Duodenal mucosa (tissue), 2 donors: ENCODE measurements around the gene ULBP3.

ENCODE experiments used
- H3K27ac ChIP-seq: one replicate; pipeline ENCODE4 v1.7.0; 2013; ENCODE audit warnings: low read depth, low read length
- H3K27me3 ChIP-seq, 2 donors: one replicate each; pipeline ENCODE4 v1.7.0; 2013; ENCODE audit warnings: low read length in 2 of 2, control low read depth in 1 of 2; ENCODE audit not compliant: insufficient read depth in 2 of 2, control insufficient read depth in 1 of 2
- H3K36me3 ChIP-seq, 2 donors: one replicate each; pipeline ENCODE4 v1.7.0; 2013; ENCODE audit warnings: low read length in 2 of 2, control low read depth in 1 of 2; ENCODE audit not compliant: insufficient read depth in 2 of 2, control insufficient read depth in 1 of 2
- H3K4me1 ChIP-seq, 2 donors: one replicate each; pipeline ENCODE4 v1.7.0; 2013; ENCODE audit warnings: low read length in 2 of 2, control low read depth in 1 of 2; ENCODE audit not compliant: insufficient read depth in 2 of 2, control insufficient read depth in 1 of 2
- H3K4me3 ChIP-seq, 2 donors: one replicate each; pipeline ENCODE4 v1.7.0; 2013; ENCODE audit warnings: low read length in 2 of 2, low read depth in 1 of 2
- H3K9ac ChIP-seq, 2 donors: one replicate each; pipeline ENCODE4 v1.7.0; 2013; ENCODE audit warnings: low read length in 2 of 2, low read depth in 1 of 2
- H3K9me3 ChIP-seq, 2 donors: one replicate each; pipeline ENCODE4 v1.7.0; 2013; ENCODE audit warnings: low read length in 2 of 2, control low read depth in 1 of 2; ENCODE audit not compliant: control insufficient read depth in 1 of 2

The ULBP3 gene

GRCh38 chr6:150098155-150098554, 29.2 kb upstream of the ULBP3 start:
- no peaks in the 10 kb centered on the region for H3K9me3 ChIP-seq
- H3K4me3 ChIP-seq: no peak overlapping the region
- no peak overlapping the region for H3K9ac ChIP-seq
- H3K4me1 ChIP-seq: no peaks in the 10 kb centered on the region
- no peak overlapping the region for H3K27ac ChIP-seq
- H3K36me3 ChIP-seq: no peaks in the 10 kb centered on the region
- H3K27me3 ChIP-seq: peaks cover 3 to 6% of the 10 kb centered on the region in 2 donors

- H3K4me1 ChIP-seq: no peaks in the 10 kb centered on the region
These were observed 24.5 kb upstream of the ULBP3 start for GRCh38 chr6:150093397-150093796.

GRCh38 chr6:150091476-150091875, 22.6 kb upstream of the ULBP3 start:
- Histone ChIP-seq H3K9ac (no peak overlapping the region), H3K27ac (no peak overlapping the region), H3K4me3 (no peak overlapping the region), H3K27me3 (peaks cover 0 to 3% of the 10 kb centered on the region in 2 donors), H3K36me3 (no peaks in the 10 kb centered on the region), H3K9me3 (no peaks in the 10 kb centered on the region), H3K4me1 (no peaks in the 10 kb centered on the region)

More at GRCh38 chr6:150093397-150093796, 24.5 kb upstream of the ULBP3 start:
- no peaks in the 10 kb centered on the region for H3K9me3 ChIP-seq
- no peak overlapping the region for H3K27ac ChIP-seq
- H3K9ac ChIP-seq: no peak overlapping the region
- H3K27me3 ChIP-seq: peaks cover 0 to 3% of the 10 kb centered on the region in 2 donors
- no peaks in the 10 kb centered on the region for H3K36me3 ChIP-seq
- no peak overlapping the region for H3K4me3 ChIP-seq

GRCh38 chr6:150090328-150090727, 21.4 kb upstream of the ULBP3 start:
- Histone ChIP-seq H3K4me3 (no peak overlapping the region), H3K27ac (no peak overlapping the region), H3K4me1 (no peaks in the 10 kb centered on the region), H3K9me3 (no peaks in the 10 kb centered on the region), H3K36me3 (no peaks in the 10 kb centered on the region), H3K27me3 (peaks cover 0 to under 1% of the 10 kb centered on the region in 2 donors), H3K9ac (no peak overlapping the region)

- Histone ChIP-seq H3K27me3 (no peaks in the 10 kb centered on the region), H3K9ac (no peak overlapping the region), H3K9me3 (no peaks in the 10 kb centered on the region), H3K27ac (no peak overlapping the region), H3K4me1 (no peaks in the 10 kb centered on the region), H3K4me3 (no peak overlapping the region), H3K36me3 (no peaks in the 10 kb centered on the region)
These were observed 19.7 kb upstream of the ULBP3 start for GRCh38 chr6:150088481-150089154.

GRCh38 chr6:150087336-150087735, 18.4 kb upstream of the ULBP3 start:
- no peaks in the 10 kb centered on the region for H3K9me3 ChIP-seq
- no peaks in the 10 kb centered on the region for H3K27me3 ChIP-seq
- no peak overlapping the region for H3K4me3 ChIP-seq
- H3K4me1 ChIP-seq: no peaks in the 10 kb centered on the region
- H3K36me3 ChIP-seq: no peaks in the 10 kb centered on the region
- no peak overlapping the region for H3K27ac ChIP-seq
- H3K9ac ChIP-seq: no peak overlapping the region

GRCh38 chr6:150086026-150086425, 17.1 kb upstream of the ULBP3 start:
- no peak overlapping the region for H3K4me3 ChIP-seq
- H3K27me3 ChIP-seq: no peaks in the 10 kb centered on the region
- H3K36me3 ChIP-seq: no peaks in the 10 kb centered on the region
- H3K27ac ChIP-seq: no peak overlapping the region
- no peaks in the 10 kb centered on the region for H3K9me3 ChIP-seq
- H3K9ac ChIP-seq: no peak overlapping the region
- no peaks in the 10 kb centered on the region for H3K4me1 ChIP-seq

GRCh38 chr6:150084426-150084825, 15.5 kb upstream of the ULBP3 start:
- no peak overlapping the region for H3K4me3 ChIP-seq
- H3K4me1 ChIP-seq: no peaks in the 10 kb centered on the region
- H3K9me3 ChIP-seq: no peaks in the 10 kb centered on the region
- no peaks in the 10 kb centered on the region for H3K27me3 ChIP-seq
- H3K9ac ChIP-seq: no peak overlapping the region
- H3K27ac ChIP-seq: no peak overlapping the region
- no peaks in the 10 kb centered on the region for H3K36me3 ChIP-seq

GRCh38 chr6:150083839-150084238, 14.9 kb upstream of the ULBP3 start:
- Histone ChIP-seq H3K9me3 (no peaks in the 10 kb centered on the region), H3K27ac (no peak overlapping the region), H3K4me1 (no peaks in the 10 kb centered on the region), H3K9ac (no peak overlapping the region), H3K36me3 (no peaks in the 10 kb centered on the region), H3K27me3 (no peaks in the 10 kb centered on the region), H3K4me3 (no peak overlapping the region)

- H3K4me3 ChIP-seq: no peak overlapping the region
- no peaks in the 10 kb centered on the region for H3K27me3 ChIP-seq
- no peaks in the 10 kb centered on the region for H3K9me3 ChIP-seq
- H3K36me3 ChIP-seq: no peaks in the 10 kb centered on the region
- H3K4me1 ChIP-seq: no peaks in the 10 kb centered on the region
- no peak overlapping the region for H3K9ac ChIP-seq
- H3K27ac ChIP-seq: no peak overlapping the region
These were observed 12.8 kb upstream of the ULBP3 start for GRCh38 chr6:150081702-150082101.
